A549 (cell line): ENCODE measurements around the gene EXOC2.

Experiments used
- KDM1A ChIP-seq: fragments of 200-600 bp; sonication (generic); IDR thresholded peaks from 2 replicates; pipeline ENCODE4 v1.6.1; 2016; ENCODE audit warnings: low read depth, mild to moderate bottlenecking
- NR3C1 ChIP-seq: fragments of >200 bp; sonication (Bioruptor Twin); formaldehyde crosslinking; IDR thresholded peaks from 3 replicates; pipeline ENCODE4 v1.6.1; 2017
- PHF8 ChIP-seq: fragments of 200-600 bp; sonication (generic); IDR thresholded peaks from 2 replicates; pipeline ENCODE4 v1.6.1; 2016; ENCODE audit warnings: low read depth, mild to moderate bottlenecking, antibody characterized with exemption, moderate library complexity, borderline replicate concordance
- POLR2A ChIP-seq: IDR thresholded peaks from 2 replicates; pipeline ENCODE4 v1.6.1; 2012; ENCODE audit warnings: mild to moderate bottlenecking, low read length
- RAD21 ChIP-seq, 2 experiments: fragments of >200 bp in 1 of 2; sonication (Bioruptor Twin) in 1 of 2; formaldehyde crosslinking in 1 of 2; IDR thresholded peaks in 1 of 2; conservative IDR thresholded peaks in 1 of 2; 2 replicates in 1 of 2; 3 replicates in 1 of 2; pipeline ENCODE4 v1.6.1; 2012 to 2018; ENCODE audit warnings: inconsistent platforms in 1 of 2
- RFX5 ChIP-seq: fragments of 450-650 bp; IDR thresholded peaks from 2 replicates; pipeline ENCODE4 v1.7.1; 2014; ENCODE audit warnings: antibody characterized with exemption, mild to moderate bottlenecking, moderate library complexity
- SREBF2 ChIP-seq: fragments of 450-650 bp; IDR thresholded peaks from 2 replicates; pipeline ENCODE4 v1.6.1; 2014; ENCODE audit warnings: mild to moderate bottlenecking, moderate library complexity
- ZFP36 ChIP-seq: fragments of 450-650 bp; IDR thresholded peaks from 2 replicates; pipeline ENCODE4 v1.6.1; 2014; ENCODE audit warnings: borderline replicate concordance; ENCODE audit not compliant: partially characterized antibody
- TF ChIP-seq, protein P1 (sequence below): fragments of >200 bp; sonication (Bioruptor Twin); formaldehyde crosslinking; IDR thresholded peaks from 3 replicates; pipeline ENCODE4 v1.5.1; 2016
- TF ChIP-seq, protein P2 (sequence below): fragments of 250-450 bp; sonication (Bioruptor Pico); IDR thresholded peaks from 2 replicates; pipeline ENCODE4 v1.5.0; 2021; ENCODE audit warnings: mild to moderate bottlenecking, moderate library complexity, borderline replicate concordance
- TF ChIP-seq, protein P3 (sequence below): fragments of >200 bp; sonication (Bioruptor Twin); formaldehyde crosslinking; IDR thresholded peaks from 3 replicates; pipeline ENCODE4 v1.6.1; 2016
- TF ChIP-seq, protein P4 (sequence below): fragments of 200-600 bp; sonication (generic); IDR thresholded peaks from 2 replicates; pipeline ENCODE4 v1.6.1; 2016; ENCODE audit warnings: antibody characterized with exemption, mild to moderate bottlenecking, moderate library complexity
- TF ChIP-seq, protein P5 (sequence below): IDR thresholded peaks from 2 replicates; pipeline ENCODE4 v1.6.1; 2012
- TF ChIP-seq, protein P6 (sequence below): fragments of 450-650 bp; IDR thresholded peaks from 2 replicates; pipeline ENCODE4 v1.6.1; 2014; ENCODE audit warnings: antibody characterized with exemption

DNA sequence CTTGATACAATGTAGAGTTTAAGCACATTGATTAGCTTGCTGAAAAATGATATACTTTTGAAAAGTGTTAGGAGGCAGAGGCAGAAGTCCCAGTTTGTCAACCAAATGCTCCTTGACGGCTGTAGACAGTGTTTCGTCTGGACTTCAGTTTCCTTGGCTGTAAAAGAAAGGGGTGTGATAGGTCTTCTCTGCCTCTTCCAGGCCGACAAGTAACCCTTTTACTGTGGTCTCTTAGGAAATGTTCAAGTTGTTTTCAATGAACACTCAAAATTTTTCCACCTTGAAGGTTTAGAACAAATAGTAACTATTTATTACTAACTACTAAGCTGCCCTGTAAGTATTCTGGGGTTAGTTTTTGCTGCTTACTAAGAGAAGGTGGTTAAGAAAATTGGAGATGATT lies 179.0 kb downstream of the EXOC2 start:
- TF ChIP-seq, protein P1, sequence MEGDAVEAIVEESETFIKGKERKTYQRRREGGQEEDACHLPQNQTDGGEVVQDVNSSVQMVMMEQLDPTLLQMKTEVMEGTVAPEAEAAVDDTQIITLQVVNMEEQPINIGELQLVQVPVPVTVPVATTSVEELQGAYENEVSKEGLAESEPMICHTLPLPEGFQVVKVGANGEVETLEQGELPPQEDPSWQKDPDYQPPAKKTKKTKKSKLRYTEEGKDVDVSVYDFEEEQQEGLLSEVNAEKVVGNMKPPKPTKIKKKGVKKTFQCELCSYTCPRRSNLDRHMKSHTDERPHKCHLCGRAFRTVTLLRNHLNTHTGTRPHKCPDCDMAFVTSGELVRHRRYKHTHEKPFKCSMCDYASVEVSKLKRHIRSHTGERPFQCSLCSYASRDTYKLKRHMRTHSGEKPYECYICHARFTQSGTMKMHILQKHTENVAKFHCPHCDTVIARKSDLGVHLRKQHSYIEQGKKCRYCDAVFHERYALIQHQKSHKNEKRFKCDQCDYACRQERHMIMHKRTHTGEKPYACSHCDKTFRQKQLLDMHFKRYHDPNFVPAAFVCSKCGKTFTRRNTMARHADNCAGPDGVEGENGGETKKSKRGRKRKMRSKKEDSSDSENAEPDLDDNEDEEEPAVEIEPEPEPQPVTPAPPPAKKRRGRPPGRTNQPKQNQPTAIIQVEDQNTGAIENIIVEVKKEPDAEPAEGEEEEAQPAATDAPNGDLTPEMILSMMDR, result no peak
- TF ChIP-seq RAD21 (conservative IDR thresholded peaks at IDR 0.05 in 1 of 2, IDR thresholded peaks at IDR 0.05 in 1 of 2), result no peak
- TF ChIP-seq, protein P2, sequence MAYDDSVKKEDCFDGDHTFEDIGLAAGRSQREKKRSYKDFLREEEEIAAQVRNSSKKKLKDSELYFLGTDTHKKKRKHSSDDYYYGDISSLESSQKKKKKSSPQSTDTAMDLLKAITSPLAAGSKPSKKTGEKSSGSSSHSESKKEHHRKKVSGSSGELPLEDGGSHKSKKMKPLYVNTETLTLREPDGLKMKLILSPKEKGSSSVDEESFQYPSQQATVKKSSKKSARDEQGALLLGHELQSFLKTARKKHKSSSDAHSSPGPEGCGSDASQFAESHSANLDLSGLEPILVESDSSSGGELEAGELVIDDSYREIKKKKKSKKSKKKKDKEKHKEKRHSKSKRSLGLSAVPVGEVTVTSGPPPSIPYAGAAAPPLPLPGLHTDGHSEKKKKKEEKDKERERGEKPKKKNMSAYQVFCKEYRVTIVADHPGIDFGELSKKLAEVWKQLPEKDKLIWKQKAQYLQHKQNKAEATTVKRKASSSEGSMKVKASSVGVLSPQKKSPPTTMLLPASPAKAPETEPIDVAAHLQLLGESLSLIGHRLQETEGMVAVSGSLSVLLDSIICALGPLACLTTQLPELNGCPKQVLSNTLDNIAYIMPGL, result no peak
- TF ChIP-seq NR3C1, result no peak
- no peak for TF ChIP-seq ZFP36
- no peak for TF ChIP-seq PHF8
- no peak for TF ChIP-seq SREBF2
- TF ChIP-seq, protein P3, sequence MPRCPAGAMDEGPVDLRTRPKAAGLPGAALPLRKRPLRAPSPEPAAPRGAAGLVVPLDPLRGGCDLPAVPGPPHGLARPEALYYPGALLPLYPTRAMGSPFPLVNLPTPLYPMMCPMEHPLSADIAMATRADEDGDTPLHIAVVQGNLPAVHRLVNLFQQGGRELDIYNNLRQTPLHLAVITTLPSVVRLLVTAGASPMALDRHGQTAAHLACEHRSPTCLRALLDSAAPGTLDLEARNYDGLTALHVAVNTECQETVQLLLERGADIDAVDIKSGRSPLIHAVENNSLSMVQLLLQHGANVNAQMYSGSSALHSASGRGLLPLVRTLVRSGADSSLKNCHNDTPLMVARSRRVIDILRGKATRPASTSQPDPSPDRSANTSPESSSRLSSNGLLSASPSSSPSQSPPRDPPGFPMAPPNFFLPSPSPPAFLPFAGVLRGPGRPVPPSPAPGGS, result no peak
- TF ChIP-seq RFX5, result no peak
- TF ChIP-seq, protein P4, sequence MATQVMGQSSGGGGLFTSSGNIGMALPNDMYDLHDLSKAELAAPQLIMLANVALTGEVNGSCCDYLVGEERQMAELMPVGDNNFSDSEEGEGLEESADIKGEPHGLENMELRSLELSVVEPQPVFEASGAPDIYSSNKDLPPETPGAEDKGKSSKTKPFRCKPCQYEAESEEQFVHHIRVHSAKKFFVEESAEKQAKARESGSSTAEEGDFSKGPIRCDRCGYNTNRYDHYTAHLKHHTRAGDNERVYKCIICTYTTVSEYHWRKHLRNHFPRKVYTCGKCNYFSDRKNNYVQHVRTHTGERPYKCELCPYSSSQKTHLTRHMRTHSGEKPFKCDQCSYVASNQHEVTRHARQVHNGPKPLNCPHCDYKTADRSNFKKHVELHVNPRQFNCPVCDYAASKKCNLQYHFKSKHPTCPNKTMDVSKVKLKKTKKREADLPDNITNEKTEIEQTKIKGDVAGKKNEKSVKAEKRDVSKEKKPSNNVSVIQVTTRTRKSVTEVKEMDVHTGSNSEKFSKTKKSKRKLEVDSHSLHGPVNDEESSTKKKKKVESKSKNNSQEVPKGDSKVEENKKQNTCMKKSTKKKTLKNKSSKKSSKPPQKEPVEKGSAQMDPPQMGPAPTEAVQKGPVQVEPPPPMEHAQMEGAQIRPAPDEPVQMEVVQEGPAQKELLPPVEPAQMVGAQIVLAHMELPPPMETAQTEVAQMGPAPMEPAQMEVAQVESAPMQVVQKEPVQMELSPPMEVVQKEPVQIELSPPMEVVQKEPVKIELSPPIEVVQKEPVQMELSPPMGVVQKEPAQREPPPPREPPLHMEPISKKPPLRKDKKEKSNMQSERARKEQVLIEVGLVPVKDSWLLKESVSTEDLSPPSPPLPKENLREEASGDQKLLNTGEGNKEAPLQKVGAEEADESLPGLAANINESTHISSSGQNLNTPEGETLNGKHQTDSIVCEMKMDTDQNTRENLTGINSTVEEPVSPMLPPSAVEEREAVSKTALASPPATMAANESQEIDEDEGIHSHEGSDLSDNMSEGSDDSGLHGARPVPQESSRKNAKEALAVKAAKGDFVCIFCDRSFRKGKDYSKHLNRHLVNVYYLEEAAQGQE, result no peak
- TF ChIP-seq KDM1A, result no peak
- no peak for TF ChIP-seq POLR2A
- TF ChIP-seq, protein P5, sequence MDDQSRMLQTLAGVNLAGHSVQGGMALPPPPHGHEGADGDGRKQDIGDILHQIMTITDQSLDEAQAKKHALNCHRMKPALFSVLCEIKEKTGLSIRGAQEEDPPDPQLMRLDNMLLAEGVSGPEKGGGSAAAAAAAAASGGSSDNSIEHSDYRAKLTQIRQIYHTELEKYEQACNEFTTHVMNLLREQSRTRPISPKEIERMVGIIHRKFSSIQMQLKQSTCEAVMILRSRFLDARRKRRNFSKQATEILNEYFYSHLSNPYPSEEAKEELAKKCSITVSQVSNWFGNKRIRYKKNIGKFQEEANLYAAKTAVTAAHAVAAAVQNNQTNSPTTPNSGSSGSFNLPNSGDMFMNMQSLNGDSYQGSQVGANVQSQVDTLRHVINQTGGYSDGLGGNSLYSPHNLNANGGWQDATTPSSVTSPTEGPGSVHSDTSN, result no peak
- TF ChIP-seq, protein P6, sequence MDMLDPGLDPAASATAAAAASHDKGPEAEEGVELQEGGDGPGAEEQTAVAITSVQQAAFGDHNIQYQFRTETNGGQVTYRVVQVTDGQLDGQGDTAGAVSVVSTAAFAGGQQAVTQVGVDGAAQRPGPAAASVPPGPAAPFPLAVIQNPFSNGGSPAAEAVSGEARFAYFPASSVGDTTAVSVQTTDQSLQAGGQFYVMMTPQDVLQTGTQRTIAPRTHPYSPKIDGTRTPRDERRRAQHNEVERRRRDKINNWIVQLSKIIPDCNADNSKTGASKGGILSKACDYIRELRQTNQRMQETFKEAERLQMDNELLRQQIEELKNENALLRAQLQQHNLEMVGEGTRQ, result no peak
